HG03342 (cell line): ENCODE measurements around the gene CACNA1B.
"Not testable (repeated sequence)": the region's sequence is repeated elsewhere in the genome, so short reads cannot be mapped to it uniquely, and the experiment has no call there.

Source experiments
- ATAC-seq: cut with Tn5 transposase; IDR thresholded peaks from one replicate; pipeline ENCODE4 v1.9.1; 2021; ENCODE audit warnings: mild to moderate bottlenecking, moderate library complexity; ENCODE audit not compliant: unreplicated experiment

Gene CACNA1B

DNA sequence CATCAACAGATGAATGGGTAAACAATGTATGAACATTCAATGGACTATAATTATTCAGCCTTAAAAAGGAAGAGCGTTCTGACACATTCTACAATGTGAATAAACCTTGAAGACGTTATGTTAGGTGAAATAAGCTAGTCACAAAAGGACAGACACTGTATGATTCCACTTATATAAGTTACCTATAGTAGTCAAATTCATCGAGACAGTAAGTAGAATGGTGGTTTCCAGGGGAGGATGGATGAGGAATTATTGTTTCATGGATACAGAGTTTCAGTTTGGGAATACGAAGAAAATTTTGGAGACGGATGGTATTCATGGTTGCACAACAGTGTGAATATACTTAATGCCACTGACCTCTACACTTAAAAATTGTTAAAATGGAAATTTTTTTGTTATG lies 216.4 kb downstream of the CACNA1B start:
- no peak for ATAC-seq

DNA sequence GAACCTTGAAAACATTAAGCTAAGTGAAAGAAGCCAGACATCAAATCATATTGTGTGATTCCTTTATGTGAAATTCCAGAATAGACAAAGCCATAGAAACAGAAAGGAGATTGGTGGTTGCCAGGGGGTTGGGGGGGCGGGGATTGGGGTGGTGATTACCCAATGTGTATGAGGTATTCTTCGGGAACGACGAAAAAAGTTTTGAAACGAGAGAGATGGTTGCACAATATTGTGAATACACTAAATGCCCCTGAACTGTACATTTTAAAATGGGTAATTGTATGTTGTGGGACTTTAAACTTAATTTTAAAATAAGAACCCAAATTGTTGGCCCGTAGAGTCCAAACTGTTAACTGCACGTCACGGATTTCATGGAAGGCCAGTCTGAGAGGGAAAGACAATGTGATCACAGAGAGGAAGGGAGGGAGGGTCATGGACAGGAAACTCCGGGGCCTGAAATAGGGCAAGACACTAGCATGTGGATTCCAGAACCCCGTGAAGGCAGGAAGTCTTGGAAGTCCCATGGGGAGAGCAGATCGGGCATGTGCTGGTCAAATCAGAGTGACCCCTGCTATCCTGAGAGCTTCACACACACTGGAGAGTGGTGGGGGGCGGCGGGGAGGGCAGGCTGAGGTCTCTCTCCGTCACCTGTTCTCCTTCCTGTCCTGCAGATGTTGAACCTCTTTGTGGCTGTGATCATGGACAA lies 218.4 kb downstream of the CACNA1B start:
- ATAC-seq, result no peak

DNA sequence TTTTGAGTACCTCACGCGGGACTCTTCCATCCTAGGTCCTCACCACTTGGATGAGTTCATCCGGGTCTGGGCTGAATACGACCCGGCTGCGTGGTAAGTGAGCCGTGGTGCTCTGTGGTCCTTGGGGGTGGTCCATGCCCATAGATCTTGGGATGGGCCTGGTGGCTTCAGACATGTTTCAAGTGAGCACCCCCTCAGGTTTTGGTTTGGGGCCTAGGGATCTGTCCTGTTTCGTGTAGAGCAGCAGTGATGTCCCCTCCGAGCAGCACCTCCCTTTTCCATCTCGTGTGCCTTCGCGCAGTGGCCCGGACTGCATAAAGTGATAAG lies 218.9 kb downstream of the CACNA1B start:
- ATAC-seq, result no peak

DNA sequence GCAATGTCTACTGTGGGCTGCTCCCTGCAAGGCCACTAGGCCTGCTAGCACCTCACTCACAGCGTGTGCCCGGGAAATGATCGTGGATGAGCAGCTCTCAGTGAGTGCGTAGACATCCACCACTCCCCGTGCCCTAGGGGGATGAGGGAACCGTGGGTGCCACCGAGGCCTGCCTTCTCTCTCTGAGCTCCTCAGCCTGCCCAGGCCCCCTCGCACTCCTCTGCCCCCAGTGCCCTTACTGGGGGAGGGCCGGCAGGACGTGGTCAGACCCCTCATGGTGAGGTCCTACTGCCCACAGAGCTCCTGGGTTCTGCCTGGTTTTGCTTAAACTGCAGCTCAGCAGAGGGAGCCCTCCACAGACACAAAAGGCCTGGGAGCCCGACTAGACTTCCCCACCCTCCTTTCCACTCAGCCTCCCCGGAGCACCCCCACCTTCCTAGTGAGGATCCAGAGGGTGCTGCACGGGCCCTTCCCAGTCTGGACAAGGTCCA lies 220.0 kb downstream of the CACNA1B start:
- ATAC-seq, result no peak

DNA sequence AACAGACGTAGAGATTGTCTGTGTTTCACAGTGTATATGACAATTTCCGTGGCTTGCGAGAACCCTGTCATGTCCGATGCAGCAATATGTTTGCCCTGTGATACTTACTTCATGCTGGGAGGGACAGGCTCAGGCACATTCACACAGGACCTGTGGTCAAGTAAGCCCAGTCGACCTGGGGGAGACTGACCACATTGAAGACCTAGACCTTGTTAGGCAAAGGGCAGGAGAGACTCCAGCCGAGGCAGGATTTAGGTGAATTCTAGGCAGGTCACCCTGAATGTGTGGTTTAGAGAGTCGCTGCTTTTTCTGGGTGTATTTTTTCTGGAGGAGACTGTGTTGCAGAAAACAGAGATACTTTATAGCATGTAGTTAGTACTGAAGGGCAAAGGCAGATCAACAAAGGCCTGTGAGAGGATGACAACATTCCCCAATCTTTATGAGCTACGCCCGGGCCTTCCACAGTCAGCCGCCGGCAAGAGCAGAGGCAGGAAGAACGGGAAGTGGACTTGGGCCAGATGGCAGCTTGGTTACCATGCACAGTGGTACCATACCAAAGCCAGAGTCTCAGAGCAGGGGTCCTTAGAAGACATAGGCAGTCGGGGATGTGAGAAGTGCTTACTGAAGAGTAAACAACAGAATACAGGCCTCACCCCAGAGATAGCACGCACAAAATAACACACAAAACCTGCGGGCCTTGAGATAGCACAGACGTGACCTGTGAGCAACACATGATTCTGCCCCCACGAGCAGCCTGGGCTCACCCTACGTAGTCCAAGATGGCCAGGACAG lies 220.7 kb downstream of the CACNA1B start:
- ATAC-seq, result no peak

DNA sequence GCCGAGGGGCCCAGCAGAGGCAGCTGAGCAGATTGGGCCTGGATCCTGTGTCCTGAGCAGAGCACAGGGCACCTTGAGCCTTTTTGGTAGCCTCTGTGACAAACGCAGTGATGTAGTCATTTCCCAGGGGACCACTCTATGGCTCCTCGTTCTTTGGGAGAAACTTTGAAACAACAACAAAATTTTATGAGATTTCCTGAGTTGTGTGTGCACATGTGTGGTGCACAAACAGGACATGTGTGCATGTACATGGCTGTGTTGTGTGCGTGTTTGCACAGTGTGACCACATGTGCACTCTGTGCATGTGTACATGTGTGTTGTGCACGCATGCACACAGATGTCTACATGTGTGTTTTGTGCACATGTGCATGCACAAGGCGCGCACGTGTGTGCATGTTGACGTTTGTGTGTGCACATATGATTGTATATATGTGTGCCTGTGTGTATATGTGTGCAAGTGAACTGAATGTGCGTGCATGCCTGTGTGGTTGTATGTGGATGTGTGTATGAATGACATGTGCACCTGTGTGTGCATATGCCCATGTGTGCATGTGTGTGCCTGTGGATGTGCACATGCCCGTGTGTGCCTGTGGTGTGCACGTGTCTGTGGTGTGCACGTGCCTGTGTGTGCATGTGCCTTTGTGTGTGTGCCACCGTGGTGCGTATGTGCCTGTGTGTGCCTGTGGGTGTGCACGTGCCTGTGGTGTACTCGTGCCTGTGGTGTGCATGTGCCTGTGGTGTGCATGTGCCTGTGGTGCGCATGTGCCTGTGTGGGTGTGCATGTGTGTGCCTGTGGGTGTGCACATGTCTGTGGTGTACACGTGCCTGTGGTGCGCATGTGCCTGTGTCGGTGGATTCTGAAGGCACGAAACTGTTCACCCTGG lies 221.6 kb downstream of the CACNA1B start:
- no peak for ATAC-seq

DNA sequence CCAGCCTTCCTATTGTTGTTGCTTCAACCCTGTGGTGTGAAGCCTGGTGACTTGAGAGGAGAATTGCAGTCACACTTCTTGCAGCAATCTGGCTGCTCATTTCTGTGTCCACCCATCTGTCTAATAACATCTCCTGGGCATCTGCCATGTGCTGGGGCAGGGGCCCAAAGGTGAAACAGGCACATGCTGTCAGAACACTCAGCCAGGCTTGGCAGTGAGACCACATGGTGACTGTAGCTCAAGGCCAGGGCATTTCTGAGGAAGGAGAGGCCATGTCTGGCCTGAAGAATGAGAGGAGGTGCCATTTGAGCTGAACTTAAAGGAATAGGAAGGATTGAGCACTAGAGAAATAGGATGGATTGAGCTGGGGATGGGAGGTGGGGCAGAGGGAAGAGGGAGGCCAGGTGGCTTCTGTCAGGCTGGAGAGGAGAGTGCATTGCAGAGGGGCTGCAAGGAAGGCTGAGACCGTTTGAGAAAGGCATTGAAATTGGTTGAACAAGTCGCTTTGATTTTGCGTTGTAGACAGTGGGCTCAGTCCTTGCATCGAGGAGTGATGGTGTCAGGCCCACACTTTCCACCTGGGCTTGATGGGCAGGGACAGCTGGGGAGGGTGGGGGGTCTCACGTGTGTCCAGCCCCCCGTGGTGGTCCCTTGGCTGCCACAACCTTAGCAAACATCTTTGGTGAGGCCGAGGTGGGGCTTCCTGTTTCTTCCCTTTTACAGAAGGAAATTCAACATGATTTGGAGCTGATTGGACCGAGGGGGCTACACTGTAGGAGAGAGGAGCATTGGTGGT lies 222.4 kb downstream of the CACNA1B start:
- no peak for ATAC-seq

DNA sequence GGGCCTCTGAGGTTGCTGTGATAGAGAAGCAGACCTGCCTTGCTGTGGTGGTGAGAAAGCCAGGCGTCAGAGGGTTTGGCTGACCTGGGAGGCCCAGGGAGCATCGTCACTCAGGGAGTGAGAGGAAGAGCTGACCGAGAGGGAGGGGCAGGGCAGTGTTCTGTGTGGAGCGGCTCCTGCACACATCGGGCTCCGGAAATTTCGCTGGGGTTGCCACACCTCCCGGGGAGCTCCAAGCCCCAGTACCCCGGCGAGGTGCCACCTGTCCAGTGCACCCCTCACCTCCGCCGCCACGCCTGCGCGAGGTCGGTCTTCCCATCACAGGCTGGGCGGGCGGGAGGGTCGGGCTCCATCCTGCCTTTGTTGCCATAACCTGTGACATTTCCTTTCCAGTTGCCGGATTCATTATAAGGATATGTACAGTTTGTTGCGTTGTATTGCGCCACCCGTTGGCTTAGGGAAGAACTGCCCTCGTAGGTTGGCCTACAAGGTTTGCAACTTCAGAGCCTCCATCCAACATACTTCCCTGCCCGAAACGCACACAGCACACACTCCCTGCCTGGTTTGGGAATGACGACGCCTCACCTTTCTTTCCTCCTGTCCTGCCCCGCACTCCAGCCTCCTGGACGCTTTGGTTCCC lies 223.2 kb downstream of the CACNA1B start:
- no peak for ATAC-seq

DNA sequence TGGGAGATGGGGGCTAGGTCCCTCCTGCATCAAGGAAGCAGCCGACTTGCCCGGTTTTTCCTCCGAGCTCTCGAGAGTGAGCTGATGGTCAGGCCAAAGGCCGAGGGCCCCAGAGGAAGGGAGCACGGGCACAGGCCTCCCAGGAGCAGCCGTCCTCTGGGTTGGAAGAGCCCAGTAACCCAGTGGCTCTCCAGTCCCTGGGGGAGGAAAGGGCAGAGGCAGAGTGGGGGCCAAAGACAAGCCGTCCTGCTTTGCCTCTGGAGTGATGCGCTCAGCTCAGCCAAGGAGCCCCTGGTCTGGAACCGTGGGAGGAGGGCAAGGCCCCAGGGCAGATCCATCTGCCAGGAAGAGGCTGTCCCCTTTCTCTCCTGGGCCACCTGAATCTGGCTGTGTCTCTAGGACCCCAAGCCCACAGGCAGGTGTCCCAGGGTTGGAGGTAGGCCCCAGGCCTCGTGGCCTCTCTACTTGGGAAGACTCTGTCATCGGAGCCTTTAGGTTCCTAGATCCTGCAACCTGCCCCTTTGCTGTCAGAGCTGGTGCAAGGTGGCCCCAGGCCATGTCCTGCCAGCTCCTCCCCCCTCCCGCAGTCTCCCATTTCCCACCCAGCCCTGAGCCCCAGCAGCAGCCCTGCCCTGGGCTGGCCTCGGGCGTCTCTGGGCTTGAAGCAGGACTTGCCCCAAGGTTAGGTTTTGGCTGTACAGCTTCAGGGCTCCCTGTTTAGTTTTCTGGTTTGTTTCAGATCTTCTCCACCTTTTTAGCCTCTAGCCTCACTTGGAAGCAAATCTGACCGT lies 224.1 kb downstream of the CACNA1B start:
- no peak for ATAC-seq

DNA sequence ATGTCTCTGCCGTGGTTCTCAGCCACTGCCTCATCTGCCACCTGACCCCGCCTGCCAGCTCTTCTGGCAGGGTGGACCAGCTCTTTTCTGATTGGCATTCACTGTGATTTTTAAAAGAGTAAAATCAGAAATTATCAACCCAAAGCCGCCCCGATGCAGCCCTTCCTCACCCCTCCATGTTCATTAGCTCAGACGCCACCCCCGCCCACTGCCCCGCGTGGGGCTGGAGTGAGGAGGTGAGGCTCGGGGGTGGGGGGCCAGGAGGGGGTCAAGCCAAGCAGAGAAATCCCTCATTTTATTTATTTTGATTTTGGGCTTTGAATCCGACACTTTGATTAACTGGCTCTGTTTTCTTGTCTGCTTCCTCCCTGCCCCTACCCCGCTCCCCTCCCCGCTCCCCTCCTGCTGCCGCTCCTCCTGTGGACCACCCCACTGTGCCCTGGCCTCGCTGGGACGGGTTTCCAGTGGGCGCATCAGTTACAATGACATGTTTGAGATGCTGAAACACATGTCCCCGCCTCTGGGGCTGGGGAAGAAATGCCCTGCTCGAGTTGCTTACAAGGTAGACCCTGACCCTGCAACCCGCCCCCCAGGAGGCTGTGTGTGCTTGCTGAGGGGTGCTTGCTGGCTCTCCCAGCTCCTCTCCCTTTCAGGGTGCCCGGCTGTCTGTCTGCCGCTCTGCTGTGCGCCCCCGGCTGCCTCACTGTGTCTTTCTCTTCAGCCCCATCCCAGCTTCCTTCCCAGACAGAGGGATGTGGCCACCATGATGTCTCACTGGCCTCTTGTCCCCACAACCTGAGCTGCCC lies 224.9 kb downstream of the CACNA1B start:
- ATAC-seq, result no peak

DNA sequence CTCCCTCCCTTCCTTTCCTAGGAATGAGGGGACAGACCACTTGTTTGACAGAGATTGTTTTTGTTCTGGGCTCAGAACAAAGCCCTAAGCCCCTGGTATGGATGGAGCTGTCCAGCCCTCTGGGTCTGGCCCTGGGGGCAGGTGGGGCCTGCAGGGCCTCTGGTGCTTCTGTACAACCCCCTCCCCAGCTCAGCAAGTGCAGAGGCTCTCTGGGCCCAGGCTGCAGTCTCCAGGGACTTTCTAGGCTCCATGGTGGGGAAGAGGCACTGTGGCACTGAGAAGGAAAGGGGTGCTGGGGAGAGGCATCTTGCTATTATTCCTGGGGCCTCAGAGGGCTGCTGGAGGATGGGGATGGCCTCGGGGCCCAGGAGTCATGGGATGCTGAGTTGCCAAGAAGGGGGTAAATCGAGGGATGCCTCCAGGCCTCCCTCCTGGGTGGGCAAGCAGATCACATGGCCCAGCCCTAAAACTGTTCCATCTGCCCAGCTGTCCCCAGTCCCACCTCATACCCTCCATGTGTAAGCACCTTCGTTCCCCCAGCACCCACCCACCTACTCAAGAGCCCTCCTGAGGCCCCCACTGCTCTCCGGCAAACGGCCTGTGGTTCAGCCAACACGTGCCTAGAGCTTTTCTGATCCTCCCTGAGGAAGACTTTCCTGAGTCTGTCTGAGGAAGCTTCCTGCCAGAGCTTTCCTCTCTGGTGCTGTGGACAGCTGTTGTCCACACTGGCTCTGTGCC lies 225.7 kb downstream of the CACNA1B start:
- no peak for ATAC-seq

DNA sequence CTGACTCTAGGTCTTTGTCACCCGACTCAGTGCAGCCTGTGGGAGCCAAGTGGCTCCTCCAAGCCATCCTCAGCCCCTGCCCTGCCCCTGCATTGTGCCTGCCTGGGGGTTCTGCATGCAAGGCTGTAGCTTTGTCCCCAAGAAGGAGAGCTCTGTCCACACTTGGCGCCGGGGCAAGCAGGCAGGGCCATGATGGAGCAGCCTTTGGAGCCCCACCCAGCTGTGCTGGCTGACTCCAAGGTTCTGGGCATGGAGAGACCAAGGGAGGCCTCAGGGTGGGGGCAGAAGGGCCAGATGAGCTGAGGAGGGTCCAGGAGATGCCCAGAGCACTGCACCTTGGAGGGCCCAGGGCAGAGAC lies 226.2 kb downstream of the CACNA1B start:
- no peak for ATAC-seq

DNA sequence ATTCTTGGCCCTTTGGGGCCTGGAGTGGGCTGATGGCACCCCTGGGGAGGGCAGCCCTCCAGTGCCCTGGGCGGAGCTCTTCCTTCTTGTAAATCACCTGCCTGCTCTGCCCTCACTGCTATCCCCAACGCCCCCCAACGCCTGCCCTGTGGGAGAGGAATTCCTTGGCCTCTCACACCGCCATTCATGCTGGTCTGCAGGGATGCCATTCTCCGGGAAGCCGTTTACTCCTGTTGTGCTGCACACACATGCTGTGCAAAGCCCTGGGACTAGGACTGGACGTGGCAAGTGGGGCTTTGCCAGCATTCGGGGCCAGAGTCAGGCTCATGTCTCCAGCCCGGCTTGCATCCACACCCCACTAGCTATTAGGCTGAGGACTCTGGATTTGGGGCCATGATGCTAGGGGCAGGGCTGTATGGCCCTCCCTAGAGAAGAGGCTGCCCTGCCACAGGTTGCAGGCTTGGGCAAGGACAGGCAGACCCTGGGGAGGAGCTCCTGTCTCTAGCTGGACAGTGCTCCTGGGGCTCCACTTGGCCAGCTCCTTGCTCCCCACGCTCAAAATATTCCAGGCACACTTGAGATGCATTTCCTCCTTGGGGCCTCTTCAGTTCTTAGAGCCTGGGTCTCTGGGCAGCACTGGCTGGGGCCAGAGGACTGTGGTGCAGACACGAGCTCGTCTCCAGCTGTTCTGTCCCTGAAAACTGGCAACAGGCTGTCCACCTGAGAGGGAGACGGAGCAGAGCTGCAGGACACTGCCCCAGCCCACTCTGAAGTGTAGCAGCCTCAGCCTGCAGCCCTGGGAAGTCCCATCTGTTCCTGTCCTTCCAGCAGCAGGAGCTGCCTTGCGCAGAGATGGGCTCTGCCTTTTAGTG lies 226.9 kb downstream of the CACNA1B start:
- no peak for ATAC-seq

DNA sequence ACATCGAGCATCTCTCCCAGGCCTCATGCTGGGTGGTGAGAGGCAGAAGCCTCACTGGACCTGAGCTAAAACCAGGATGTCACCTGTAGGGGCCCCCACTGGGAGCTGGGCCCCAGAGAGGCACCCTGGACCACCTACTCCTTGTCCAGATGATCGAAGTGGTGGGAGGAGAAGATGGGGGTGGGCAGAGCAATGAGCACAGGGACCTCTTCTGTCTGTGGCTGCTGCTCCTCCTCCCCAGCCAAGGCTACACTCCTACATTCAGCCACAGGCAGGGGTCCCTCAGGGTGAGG lies 227.5 kb downstream of the CACNA1B start:
- no peak for ATAC-seq

DNA sequence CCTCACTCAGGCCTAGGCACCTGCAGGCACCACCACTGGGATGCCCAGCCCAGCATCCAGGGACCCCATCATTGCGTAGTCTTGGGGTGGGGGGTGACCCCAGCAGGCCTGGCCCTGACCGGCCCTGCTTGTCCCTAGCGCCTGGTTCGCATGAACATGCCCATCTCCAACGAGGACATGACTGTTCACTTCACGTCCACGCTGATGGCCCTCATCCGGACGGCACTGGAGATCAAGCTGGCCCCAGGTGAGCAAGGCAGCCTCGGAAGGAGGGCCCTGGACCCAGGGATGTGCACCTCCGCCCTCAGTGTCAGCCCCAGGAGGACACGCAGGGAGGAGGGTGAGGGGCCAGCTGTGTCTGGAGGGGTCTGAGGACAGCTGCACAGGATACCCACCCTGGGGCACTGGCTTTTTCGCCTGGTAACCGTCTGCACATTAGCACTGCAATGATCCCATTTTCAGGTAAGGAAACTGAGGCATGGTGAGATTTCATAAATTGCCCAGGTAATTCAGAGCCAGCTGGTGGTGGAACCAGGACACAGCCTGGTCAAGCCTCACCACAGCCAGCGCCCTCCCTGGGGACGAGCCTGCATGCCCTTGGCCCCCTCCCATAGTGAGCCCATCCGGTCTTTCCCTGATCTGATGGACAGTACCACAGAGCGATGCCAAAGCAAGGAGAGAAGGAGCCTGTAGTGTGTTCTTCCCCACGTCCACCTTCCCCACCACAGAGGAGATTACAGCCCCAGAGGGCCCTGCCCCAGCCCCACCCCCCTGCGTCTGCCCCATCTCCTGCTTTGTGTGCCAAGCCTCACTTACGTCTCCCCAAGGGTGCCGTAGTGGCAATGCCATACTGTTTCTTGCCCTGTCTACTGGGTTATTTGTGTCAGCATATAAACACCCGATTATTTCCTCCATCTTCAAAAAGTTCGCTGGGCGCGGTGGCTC lies 228.3 kb downstream of the CACNA1B start:
- ATAC-seq, result no peak

DNA sequence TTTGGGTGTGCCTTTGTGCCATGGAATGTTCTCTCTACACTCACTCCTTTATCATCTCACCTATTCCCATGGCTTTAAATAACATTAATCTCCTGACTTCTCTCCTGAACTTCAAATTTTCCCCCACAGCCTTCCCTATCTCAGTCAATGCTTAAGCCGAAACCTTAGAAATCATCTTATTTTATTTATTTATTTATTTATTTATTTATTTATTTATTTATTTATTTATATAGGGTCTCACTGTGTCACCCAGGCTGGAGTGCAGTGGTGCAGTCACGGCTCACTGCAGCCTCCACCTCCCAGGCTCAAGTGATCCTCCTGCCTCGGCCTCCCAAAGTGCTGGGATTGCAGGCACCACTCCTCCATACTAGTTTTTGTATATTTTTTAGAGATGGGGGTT lies 229.5 kb downstream of the CACNA1B start:
- ATAC-seq, result not testable (repeated sequence)
